OCI-LY7 (cell line): Measurements from ENCODE around the gene CDHR2. TPM values are rescaled to one million over a fixed set of nuclear protein-coding genes. Genes with fewer than 3 reads are reported as not detected.

ENCODE experiments used
- BruUV-seq: library from RNA; stranded (reverse); fragments of 400-500 nt; replicated peaks from 2 replicates; lab custom pipeline; 2021; lab: Mats Ljungman, UMichigan
- CTCF ChIA-PET: fragments of 300-600 bp; sonication (Branson Sonifier 250); formaldehyde crosslinking; loops from one replicate; lab custom pipeline; 2022; ENCODE audit warnings: antibody characterized with exemption; ENCODE audit not compliant: unreplicated experiment; lab: Charles Lee
- POLR2A ChIA-PET: fragments of 300-600 bp; sonication (Branson Sonifier 250); formaldehyde crosslinking; loops from one replicate; lab custom pipeline; 2022; ENCODE audit warnings: antibody characterized with exemption; lab: Charles Lee
- DNase-seq: peaks from one replicate; pipeline ENCODE4 v3.0.0-alpha.2; 2015; ENCODE audit warnings: low spot score
- H2AFZ ChIP-seq: fragments of 200-600 bp; sonication (generic), shearing (Covaris generic); 2 replicates; pipeline ENCODE4 v1.6.1; 2014; ENCODE audit warnings: mild to moderate bottlenecking, antibody characterized with exemption, low read length, moderate library complexity
- H3K27ac ChIP-seq: fragments of 200-600 bp; sonication (generic); 2 replicates; pipeline ENCODE4 v1.5.1; 2014; ENCODE audit warnings: mixed run types, low read depth, mild to moderate bottlenecking, moderate library complexity, low read length, inconsistent platforms; ENCODE audit not compliant: poor library complexity, severe bottlenecking
- H3K36me3 ChIP-seq: fragments of 200-600 bp; sonication (generic); 2 replicates; pipeline ENCODE4 v1.6.1; 2014; ENCODE audit warnings: mild to moderate bottlenecking, antibody characterized with exemption, low read length, moderate library complexity, mixed read lengths; ENCODE audit not compliant: insufficient read depth
- H3K4me1 ChIP-seq: fragments of 200-600 bp; sonication (generic); 2 replicates; pipeline ENCODE4 v1.5.1; 2014; ENCODE audit warnings: mild to moderate bottlenecking, low read length; ENCODE audit not compliant: insufficient read depth, poor library complexity, severe bottlenecking
- H3K4me2 ChIP-seq: fragments of 200-600 bp; sonication (generic); 2 replicates; pipeline ENCODE4 v1.6.1; 2014; ENCODE audit warnings: mild to moderate bottlenecking, low read length
- H3K4me3 ChIP-seq: fragments of 200-600 bp; sonication (generic); 2 replicates; pipeline ENCODE4 v1.5.1; 2014; ENCODE audit warnings: mild to moderate bottlenecking, low read depth, low read length; ENCODE audit not compliant: poor library complexity, severe bottlenecking
- H3K79me2 ChIP-seq: fragments of 200-600 bp; sonication (generic); 2 replicates; pipeline ENCODE4 v1.6.1; 2016; ENCODE audit warnings: low read depth, mild to moderate bottlenecking, low read length, moderate library complexity, mixed read lengths; ENCODE audit not compliant: insufficient read depth
- H3K9me2 ChIP-seq: fragments of 200-600 bp; sonication (generic); 2 replicates; pipeline ENCODE4 v1.6.1; 2016; ENCODE audit warnings: mild to moderate bottlenecking, low read length, mixed read lengths; ENCODE audit not compliant: insufficient read depth
- H3K9me3 ChIP-seq: fragments of 200-600 bp; sonication (generic); 2 replicates; pipeline ENCODE4 v1.6.1; 2014; ENCODE audit warnings: mild to moderate bottlenecking, mixed run types, low read length, mixed read lengths
- H4K20me1 ChIP-seq: fragments of 200-600 bp; sonication (generic); 2 replicates; pipeline ENCODE4 v1.6.1; 2014; ENCODE audit warnings: mild to moderate bottlenecking, antibody characterized with exemption, low read length, moderate library complexity, mixed read lengths; ENCODE audit not compliant: insufficient read depth
- CTCF ChIP-seq: fragments of 200-600 bp; sonication (generic); conservative IDR thresholded peaks from 2 replicates; pipeline ENCODE4 v1.5.1; 2014; ENCODE audit warnings: mild to moderate bottlenecking, antibody characterized with exemption, low read length, moderate library complexity, mixed read lengths
- EZH2phosphoT487 ChIP-seq: fragments of 200-600 bp; sonication (generic); IDR thresholded peaks from 2 replicates; pipeline ENCODE4 v1.6.1; 2018; ENCODE audit warnings: low read depth, borderline replicate concordance, mild to moderate bottlenecking, mixed run types, antibody characterized with exemption, low read length, moderate library complexity, mixed read lengths
- intact Hi-C: fragments of 100-400 bp; cut with micrococcal nuclease; formaldehyde crosslinking; loops from one replicate; pipeline ENCODE4 v1.10.0; 2022; ENCODE audit not compliant: unreplicated experiment
- total RNA-seq, 2 experiments: library from RNA; depleted of rRNA in 1 of 2; stranded (reverse); fragments of >200 nt in 1 of 2; shearing (Covaris generic) in 1 of 2; gene quantifications; 2 replicates each; pipeline ENCODE4 v1.2.3, GENCODE V29; 2014 to 2022

CDHR2 gene
- total RNA-seq, 2 experiments from 2014 or later = 0.25 to 3.8 TPM

- intact Hi-C loops = loop anchor here (1.0 kb wide), 1 partner anchor 45 kb away; no protein-coding TSS in a partner anchor
- Histone ChIP-seq H3K4me1 (no peaks in the 10 kb centered on the region), H3K79me2 (no peaks in the 10 kb centered on the region), H3K4me3 (no peak overlapping the region), H4K20me1 (no peaks in the 10 kb centered on the region), H3K4me2 (peak overlapping the region; percentile 33; the same call in 1 of the 2 replicates), H2AFZ (no peak overlapping the region), H3K9me3 (no peaks in the 10 kb centered on the region), H3K36me3 (no peaks in the 10 kb centered on the region), H3K9me2 (no peaks in the 10 kb centered on the region), H3K27ac (no peak overlapping the region)
- TF ChIP-seq CTCF (0 out of 2 replicates have a peak, but pooled peaks have one; percentile 2), EZH2phosphoT487 (no peak)
- DNase-seq = no peak
- no TSS peak for BruUV-seq
- POLR2A ChIA-PET = no interaction called here
- CTCF ChIA-PET = no interaction called here
Observed at GRCh38 chr5:176619569-176620332, 70.6 kb downstream of the CDHR2 start.

GRCh38 chr5:176620333-176620981 is 71.3 kb downstream of the CDHR2 start:
- BruUV-seq = no TSS peak
- Histone ChIP-seq H3K36me3 (no peaks in the 10 kb centered on the region), H2AFZ (no peak overlapping the region), H3K4me2 (no peak overlapping the region), H4K20me1 (no peaks in the 10 kb centered on the region), H3K9me2 (no peaks in the 10 kb centered on the region), H3K9me3 (no peaks in the 10 kb centered on the region), H3K27ac (no peak overlapping the region), H3K4me1 (no peaks in the 10 kb centered on the region), H3K79me2 (no peaks in the 10 kb centered on the region), H3K4me3 (no peak overlapping the region)
- ChIA-PET POLR2A (no interaction called here), CTCF (no interaction called here)
- no peak for TF ChIP-seq EZH2phosphoT487
- no peak for TF ChIP-seq CTCF
- no peak for DNase-seq
- intact Hi-C loops = no loop called here

GRCh38 chr5:176621661-176622079 is 72.5 kb downstream of the CDHR2 start:
- POLR2A ChIA-PET = interaction anchor here (0.6 to 1.5 kb wide), 4 partner anchors 9 to 469 kb away, joined by 3 to 4 read pairs (median 3); partner anchors contain the start of genes EIF4E1B, SNCB and TSPAN17
- no peak overlapping the region for H2AFZ ChIP-seq
- H4K20me1 ChIP-seq = no peaks in the 10 kb centered on the region
- no peak overlapping the region for H3K4me3 ChIP-seq
- no peaks in the 10 kb centered on the region for H3K9me2 ChIP-seq
- H3K9me3 ChIP-seq = no peaks in the 10 kb centered on the region
- intact Hi-C loops = no loop called here
- TF ChIP-seq CTCF (no peak), EZH2phosphoT487 (no peak)
- no peak overlapping the region for H3K4me2 ChIP-seq
- no peak for DNase-seq
- CTCF ChIA-PET = no interaction called here
- no peaks in the 10 kb centered on the region for H3K36me3 ChIP-seq
- no TSS peak for BruUV-seq
- no peak overlapping the region for H3K27ac ChIP-seq
- H3K79me2 ChIP-seq = no peaks in the 10 kb centered on the region
- no peaks in the 10 kb centered on the region for H3K4me1 ChIP-seq
